ENCODE results near the gene TH.
"Not testable (repeated sequence)": the region's sequence is repeated elsewhere in the genome, so short reads cannot be mapped to it uniquely, and the experiment has no call there.

Gene TH

DNA sequence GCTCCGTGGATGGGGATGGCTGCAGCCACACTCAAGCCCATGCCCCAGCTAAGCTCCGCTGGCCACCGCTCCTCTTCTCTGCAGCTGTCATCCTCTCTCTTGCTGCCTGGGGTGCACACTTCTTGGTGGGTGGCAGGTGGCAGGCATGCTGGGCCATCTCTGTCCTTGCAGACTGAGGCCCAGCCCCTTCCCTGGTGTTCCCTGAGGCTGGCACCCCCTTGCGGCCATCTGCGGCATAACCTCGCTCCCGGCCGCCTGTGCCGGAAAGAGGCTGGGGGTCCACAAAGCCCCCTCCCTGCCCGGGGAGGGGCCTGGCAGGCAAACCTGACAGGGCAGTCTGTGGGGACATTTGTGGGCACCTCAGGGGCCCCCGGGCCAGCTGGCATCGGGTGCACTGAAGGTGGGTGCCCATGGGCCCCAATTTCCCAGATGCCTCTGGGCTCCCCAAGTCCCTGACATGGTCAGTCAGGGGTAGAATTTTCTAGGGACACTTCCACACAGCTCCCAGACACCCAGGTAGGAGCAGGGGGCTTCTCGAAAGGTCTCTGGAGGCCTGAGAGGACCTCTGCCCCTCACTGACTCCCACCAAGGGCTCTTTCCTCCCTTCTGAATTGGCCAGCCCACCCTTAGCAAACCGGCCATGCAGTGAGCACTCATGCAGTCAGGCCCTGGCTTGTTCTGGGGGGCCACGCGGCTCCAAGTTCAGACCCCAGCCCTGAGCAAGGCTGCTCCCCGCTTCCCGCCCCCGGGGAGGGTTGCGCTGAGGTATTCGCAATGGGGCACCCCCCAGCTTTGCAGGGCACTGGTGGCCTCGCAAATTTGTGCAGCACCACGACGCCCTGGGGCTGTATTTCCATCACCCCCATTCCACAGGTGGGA is 23.5 kb upstream of the TH start:
- DNase-seq = no peak

DNA sequence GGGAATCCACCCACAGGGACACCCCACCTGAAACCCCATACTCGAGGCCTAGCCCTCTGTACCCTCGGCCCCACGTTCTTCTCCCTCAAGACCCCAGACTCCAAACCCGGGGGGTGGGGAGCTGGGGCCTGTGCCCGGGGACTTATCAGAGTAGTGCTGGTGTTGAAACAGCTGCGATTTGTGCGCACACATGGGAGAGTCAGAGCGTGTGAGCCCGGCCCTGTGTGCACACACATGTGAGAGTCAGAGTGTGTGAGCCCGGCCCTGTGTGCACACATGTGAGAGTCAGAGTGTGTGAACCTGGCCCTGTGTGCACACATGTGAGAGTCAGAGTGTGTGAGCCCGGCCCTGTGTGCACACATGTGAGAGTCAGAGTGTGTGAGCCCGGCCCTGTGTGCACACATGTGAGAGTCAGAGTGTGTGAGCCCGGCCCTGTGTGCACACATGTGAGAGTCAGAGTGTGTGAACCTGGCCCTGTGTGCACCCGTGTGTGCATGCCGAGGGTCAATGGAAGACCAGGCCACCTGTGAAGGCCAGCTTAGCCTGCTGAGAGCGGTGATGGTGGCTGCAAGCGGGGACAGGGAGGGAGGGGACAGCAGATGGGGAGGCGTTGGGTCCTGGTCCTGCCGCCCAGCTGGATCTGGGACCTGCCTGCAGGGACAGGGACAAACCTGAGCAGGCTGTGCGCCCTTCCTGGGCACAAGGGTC is 22.4 kb upstream of the TH start:
- not testable (repeated sequence) for DNase-seq

DNA sequence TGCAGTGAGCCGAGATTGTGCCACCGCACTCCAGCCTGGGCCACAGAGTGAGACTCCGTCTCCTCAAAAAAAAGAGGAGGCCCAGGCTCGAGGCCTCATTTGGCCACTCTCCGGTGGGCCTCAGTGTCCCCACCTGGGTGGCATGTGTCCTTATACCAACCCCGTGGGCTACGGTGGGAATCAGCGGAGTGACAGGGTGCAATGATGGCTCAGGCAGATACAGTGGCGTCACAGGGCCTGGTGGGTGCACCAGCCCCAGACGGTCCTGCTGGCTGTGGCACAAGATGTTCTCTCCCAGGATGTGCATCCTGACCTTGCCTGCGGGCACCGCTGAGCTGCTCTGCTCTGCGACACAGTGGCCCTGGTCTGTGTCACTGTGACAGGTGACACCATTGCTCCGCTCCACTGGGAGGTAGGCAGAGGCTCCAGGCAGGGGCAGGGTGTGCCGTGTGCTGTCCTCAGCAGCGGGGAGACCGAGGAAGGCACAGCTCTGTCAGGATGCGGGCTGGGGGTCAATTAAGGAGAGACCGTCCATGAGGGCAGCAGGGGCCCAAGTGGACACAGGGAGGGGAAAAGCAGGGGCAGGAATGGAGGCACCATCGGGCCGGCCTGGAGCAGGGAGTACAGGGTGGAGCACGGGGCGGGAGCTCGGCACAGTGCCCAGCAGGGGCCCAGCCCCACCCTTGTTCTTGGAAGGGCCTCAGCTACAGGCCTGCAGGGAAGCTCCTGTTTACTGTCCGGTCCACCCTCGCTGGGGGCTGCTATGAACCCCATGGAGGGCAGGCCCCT is 21.7 kb upstream of the TH start:
- no peak for DNase-seq

DNA sequence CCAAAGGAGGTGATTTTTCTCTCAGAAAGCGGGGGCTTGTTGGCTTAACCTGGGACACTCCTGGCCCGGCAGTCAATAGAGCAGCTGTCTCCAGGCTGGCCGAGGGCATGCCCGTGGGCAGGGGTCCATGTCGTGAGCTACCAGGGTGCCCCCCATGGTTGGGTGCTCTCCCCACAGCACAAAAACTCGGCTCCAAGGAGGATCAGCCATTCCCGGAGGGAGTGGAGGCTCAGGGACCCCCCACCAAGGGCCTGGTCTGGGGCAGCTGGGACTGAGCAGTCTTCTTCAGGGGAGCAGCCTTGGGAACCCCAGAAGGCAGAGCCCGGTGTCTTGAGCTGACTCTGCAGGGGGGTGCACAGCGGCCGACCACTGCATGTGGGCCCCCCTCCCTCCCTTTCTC is 20.8 kb upstream of the TH start:
- no peak for DNase-seq

DNA sequence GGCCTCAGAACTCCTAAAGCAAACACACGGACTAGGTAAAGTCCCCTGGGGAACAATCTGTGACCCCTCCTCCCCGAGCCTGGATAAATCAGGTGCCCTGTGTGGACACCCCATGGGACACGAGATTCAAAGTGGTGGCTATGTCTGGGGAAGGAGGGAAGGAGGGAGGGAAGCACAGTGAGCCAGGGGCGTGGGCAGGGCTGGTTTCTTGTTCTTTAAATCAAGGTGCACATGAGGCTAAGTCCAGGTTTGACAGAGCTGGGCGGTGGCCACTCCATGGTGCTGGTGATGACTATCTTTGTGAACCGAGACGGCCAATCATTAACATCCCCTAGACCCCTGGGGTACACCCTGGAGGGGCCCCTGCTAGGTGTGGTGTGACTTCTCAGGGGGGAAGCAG is 20.3 kb upstream of the TH start:
- no peak for DNase-seq

DNA sequence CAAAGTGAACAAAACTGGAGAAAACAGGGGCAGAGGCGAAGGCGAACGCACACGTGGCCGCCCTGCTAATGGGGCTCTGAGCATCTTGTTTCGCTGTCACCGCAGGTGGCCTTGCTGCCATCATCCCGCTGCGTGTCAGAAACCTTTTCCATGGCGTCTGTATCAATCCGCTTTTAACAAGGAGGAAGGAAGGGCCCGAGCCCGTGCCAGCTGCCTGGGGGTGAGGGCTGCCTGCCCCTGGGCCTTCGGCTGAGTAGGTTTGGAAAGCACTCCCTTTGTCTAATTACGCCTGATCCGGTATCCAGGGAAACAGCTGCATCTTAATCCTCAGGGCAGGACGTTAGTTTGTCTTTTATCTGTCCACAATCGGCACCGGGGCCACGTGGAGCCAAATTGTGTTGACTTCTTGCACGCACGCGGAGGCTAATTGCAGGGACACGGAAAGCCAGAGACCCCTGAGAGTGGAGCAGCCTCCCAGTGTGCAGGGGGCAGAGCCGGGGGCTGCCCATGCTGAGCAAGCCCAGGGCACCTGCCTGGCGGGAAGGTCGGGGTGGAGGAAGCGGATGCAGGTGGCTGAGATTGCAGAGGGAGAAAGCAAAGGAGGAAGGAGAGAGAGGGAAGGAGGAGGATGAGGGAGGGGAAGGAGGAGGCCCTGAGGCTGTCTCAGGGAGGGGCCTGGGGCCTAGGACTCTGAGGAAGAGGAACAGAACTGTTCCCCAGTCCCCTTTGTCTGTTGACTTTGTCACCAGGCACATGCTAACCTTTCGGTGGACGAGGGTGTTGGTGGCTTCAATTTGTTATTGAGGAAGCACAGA is 19.2 kb upstream of the TH start:
- DNase-seq = no peak

DNA sequence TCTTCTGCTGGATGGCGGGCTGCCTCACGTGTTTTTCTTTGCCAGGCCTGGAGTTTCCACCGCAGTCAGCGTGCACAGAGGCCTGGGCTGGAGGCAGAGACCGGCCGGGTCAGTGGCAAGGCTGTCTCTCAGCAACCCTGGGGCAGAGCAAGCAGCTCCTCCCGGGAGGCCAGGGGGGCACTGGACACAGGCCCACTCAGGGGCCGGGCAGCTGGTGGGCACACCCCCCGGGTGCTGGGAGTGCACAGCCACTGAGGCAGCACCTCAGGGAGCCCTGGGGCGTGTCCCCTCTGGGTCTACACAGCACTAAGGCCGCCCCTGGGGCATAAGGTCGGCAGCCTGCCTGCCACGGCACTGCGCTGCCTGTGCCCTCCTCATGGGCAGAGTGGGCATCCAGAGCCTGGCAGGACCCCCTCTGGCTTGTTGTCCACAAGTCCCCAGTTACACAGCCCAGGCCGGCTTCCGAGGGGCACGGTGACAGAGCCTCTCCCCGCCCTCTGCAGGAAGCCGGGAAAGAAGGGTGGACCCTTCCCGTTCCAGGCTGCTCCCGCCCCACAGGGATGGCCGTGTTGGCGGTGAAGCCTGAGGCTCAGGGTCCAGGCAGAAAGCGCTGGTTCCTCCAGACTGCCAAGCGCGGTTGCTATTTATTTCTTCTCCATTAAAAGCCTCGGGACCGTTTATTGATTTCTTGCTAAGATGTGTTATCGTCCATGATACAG is 18.5 kb upstream of the TH start:
- no peak for DNase-seq

DNA sequence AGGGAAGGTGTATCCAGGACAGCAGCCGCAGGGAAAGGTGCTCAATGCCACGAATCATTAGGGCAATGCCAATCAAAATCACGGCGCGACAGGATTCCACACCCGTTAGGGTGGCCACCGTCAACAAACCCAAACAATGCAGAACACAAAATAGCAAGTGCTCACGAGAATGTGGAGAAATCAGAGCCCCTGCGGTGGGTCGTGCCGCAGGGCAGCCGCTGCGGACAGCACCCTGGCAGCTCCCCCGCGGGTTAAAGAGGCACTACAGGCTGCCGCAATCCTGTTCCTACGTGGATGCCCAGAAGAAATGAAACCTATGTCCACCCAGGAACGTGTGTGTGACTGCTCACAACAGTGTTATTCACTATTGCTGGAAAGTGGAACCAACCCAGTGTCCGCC is 17.1 kb upstream of the TH start:
- no peak for DNase-seq

DNA sequence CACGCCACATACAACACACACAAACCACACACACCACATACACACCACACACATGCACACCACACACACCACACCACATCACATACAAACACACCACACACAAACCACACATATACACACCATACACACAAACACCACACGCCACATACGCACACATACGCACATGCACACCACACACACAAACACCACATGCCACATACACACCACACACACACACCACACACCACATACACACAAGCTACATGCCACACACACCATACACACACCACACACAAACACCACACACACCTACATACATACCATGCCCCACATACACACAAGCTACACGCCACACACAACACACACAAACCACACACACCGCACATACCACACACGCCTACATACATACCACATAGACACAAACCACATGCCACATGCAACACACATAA is 15.7 kb upstream of the TH start:
- DNase-seq = no peak

DNA sequence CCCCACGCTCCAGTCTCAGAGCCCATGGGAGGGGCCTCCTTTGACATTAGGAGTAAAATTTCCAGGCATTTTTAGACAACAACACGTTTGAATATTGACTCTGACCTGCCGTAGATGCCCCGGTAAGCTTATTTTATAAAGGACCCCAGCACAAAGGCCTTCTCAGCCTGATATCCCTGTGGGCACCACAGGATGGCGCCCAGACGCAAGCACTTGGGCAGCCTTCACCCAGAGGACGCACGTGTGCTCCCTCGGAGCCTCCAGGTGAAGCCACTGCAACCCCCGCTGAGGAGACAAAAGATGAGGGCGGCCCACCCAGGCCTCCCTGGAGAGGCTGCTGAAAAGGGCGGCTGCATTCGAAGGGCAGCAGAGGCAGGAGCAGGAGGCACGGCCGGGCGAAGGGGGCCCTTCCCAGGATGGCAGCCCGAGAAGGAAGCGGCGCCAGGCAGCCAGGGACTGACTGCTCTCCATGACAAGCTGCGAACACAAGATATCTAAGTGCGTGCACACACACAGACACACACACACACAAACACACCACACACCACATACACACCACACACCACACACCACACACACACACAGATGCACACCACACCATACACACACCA is 15.2 kb upstream of the TH start:
- DNase-seq = no peak

DNA sequence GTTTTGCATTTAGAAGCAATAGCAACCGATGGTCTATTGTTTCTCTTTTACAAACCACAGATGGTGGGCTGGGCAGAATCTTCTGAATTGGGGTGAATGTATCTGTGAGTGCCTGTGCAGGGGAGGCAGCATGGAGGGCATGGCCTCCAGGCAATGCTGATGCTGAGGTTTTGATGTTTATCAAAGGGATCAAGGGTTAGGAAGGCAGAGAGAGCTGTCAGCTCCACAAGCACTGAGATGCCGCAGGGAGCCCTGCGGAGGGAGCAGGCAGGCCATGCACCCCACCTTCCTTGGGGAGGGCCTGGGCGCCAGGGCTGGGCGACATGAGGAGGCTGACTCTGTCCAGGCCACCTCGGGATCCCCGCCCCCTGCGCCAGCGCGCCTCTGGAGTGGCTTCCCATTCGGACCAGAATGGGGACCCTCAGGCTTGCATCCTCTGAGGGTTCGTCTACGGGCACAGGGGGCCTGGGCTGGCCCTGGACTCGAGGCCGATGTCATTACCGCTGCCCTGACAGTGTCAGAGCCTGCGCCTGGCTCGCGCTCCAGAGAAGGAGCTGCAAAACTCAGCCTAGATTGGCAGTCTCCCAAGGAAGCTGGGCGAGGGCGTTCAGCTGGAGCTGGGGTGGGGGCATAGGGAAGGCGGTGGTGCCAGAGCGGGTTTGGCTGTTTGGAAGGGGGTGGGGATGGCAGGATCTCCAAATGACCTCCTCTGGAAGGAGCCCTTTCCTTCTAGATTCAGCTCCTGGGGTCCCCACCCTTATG is 13.9 kb upstream of the TH start:
- no peak for DNase-seq

DNA sequence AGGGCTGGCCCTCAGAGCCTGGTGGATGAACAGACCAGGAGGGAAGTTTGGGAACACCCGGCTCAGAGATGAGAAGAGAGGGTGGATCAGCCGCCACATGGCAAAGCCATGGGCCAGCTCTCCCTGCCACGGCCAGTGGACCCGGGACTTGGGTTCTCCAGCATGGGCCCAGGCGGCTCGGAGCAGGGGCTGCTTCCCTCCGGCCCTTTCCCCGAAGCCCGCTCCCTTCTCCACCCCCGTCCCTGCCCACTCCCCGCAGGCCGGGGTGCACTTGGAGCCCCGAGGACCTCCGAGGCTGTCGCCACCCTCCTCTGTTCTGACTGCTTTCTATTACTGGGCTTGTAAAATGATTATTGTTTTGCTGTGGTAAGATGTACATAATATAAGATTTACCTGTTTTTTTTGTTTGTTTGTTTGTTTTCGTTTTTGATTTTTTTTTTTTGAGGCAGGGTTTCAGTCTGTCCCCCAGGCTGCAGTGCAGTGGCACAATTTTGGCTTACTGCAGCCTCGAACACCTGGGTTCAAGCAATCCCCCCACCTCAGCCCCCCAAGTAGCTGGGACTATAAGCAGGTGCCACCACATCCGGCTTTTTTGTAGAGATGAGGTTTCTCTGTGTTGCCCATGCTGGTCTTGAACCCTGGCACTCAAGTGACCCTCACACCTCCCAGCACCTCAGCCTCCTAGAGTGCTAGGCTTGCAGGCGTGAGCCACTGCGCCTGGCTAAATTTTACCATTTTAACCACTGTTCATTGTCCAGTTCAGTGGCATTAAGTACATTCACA is 11.3 kb upstream of the TH start:
- no peak for DNase-seq

DNA sequence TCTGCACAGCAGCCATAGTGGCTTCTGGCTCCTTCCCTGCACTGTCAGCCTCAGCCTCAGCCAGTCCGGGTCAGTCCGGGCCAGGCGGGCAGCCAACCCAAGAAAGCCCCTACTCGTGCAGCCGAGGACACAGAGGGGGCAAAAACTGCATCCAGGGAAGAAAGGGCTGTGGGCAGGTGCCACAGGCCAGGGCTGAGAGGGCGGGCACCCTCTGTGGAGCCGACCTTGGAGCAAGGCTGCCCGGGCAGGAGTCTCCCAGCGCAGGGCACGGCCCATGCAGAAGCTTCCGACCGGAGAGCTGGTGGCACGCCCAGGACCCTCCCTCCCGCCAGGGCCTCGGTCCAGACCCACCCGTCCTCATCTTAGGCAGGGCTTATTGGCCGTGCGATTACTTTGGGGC is 10.5 kb upstream of the TH start:
- no peak for DNase-seq

DNA sequence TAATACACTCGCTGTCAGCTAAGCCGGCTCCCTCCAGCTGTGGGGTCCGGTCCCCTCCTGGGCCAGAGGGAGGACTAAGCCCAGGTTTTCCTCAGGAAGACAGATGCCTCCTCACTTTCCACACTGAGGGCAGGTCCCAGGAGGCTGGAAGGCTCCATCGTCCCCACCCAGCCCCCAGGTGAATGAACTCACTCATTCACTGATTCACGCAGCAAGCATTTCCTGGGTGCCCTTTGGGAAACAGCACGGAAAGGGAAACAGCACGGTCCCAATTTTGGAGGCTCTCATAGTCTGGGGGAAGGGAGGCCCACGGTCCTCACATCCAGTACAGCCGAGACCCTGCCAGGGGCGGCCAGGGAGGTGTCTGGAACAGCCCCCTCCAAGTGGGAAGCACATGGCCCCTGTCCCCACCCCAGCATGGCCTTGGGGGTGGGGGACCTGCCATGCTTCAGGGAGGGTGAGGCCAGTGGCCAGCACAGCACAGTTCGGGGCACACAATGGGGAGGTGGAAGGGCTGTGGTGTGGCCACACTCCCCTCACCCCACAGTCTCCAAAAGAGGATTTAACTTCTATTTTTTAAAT is 9.3 kb upstream of the TH start:
- DNase-seq = no peak

DNA sequence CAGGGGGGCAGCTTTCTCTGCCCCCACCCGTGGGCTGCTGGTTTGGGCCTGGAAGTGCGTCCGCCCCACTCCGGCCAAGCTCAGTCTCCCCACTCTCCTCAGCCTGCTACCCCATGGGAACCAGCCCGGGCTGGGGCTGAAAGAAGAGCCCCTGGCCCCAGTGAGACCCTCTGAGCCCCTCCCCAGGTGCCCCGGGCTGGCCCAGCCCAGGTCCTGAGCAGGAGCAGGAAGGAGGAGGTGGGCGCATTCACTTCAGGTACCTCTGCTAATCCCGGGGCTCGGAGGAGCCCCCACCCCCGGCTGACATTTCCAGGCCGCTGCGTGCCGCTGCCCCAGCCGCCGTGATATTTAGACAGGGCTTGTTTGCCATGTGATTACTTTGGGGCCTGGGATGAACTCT is 8.7 kb upstream of the TH start:
- DNase-seq = no peak

DNA sequence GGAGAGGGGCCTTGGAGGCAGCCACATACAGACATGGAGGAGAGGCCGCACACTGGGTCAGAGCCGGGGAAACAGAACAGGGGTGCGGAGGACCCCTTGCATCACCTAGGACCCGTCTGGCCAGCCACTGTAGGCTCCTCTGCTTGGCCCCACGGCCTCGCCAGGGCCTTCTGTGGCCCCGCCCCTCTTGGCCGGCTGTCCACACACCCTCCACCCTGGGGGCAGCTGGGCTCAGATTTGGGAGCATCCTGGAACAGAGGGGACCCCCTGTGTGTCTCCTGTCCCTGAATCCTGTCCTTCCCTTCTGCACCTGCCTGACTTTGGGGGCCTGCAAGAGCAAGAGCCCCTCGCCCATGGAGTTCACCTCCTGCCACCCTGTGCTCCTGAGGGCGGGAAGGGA is 7.9 kb upstream of the TH start:
- no peak for DNase-seq

DNA sequence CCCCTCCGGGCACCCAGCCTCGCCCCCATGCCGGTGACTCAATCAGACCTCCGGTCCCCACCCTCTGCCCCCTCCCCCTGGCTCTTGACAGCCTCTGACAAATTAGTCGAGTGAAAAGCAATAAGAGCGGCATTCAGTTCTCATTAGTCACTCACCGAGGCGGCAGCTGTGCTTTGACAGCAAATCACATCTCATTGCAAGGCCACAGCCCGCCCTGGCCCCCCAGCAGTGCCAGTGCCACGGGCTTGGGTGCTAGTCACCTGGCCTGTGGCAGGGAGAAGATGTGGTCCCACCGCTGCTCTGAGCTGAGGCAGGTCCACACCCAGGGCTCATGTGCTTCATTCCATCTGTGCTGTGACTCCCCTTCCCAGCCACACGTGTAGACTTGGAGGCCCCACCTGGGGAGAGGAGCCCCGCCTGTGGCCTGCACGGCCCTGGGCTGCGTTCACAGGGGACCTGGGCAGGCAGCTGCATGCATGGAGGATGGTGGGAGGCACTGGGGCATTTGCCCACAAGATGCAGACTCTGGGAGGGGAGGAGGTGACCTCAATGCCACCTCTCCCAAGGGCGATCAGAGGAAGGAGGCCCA is 7.4 kb upstream of the TH start:
- no peak for DNase-seq

DNA sequence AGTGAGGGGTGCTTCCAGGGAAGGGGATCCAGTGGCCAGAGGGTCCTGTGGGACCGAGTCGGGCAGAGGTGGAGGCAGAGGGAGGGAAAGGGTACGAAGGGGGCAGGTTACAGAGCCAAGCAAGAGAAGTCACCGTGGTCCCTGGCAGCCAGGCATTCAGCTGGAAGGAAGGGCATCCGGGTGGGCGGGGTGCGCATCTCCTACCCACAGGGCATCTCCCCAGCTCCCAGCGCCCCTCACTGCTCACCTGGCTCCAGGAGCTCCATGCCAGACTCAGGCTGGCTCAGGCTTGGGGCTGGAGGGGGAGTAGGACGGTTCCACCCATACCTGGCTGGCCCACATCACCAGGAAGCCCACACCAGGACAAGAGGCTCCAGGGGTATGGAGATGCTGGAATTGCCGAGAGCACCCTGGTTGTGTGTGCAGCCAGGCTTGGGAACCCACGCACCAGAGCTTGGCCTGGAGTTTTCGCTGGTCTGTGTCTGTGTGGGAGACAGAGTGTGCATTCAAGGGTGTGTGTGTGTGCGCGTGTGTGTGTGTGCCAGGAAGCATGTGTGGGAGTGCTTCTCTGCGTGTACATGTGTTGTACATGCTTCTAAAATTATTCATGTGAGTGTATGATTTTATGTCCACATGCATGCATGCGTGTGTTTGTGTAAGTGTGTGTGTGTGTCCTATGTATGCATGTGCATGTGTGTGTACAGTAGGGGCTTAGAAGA is 6.6 kb upstream of the TH start:
- not testable (repeated sequence) for DNase-seq

DNA sequence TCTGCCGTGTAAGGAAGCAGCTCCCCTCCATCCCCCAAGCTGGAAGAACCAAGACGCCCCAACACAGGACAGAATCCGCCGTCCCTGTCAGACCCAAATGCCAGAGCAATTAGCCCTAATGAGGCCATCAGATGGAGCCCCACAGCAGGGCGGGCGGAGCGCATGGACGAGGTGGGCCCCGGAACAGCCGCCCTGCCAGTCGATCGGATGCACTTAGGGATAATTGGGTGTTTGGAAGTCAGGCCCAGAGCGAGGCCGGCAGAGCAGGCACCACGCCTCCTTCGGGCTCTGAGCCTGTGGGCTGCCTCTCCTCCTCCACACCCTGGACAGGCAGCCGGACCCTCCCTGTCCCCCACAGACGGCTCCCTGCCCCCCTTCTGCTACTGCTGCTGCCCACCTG is 5.5 kb upstream of the TH start:
- no peak for DNase-seq

Data from NCI-H2029 treated with DMSO at 0.1 percent for 48 hours (cell line).